HepG2 (cell line): ENCODE measurements around the gene MEPCE. TPM values are rescaled to one million over a fixed set of nuclear protein-coding genes. Genes with fewer than 3 reads are reported as not detected.
A peak's percentile ranks its signal among the peaks of the same experiment; 100 is the strongest.

ENCODE experiments used
- BRF2 ChIP-seq: sonication (generic); formaldehyde crosslinking; IDR thresholded peaks from 2 replicates; pipeline ENCODE4 v1.8.1; 2022; ENCODE audit warnings: mild to moderate bottlenecking, missing genetic modification reagents
- CREM ChIP-seq, 2 experiments: sonication (generic) in 1 of 2; formaldehyde crosslinking in 1 of 2; IDR thresholded peaks; 2 replicates each; pipeline versions ENCODE4 v1.4.0 to v1.6.1; 2016 to 2020; ENCODE audit warnings: antibody characterized with exemption in 1 of 2, mild to moderate bottlenecking in 1 of 2, missing genetic modification reagents in 1 of 2
- DMAP1 ChIP-seq: IDR thresholded peaks from 2 replicates; pipeline ENCODE4 v1.6.1; 2016
- FOXK1 ChIP-seq: sonication (generic); formaldehyde crosslinking; IDR thresholded peaks from 2 replicates; pipeline ENCODE4 v1.4.0; 2020; ENCODE audit warnings: low read depth, missing genetic modification reagents, borderline replicate concordance
- FOXK2 ChIP-seq: fragments of 450-650 bp; IDR thresholded peaks from 2 replicates; pipeline ENCODE4 v1.6.1; 2016
- GTF3A ChIP-seq: sonication (generic); formaldehyde crosslinking; conservative IDR thresholded peaks from 2 replicates; pipeline ENCODE4 v1.4.0; 2020; ENCODE audit warnings: mild to moderate bottlenecking, missing genetic modification reagents
- MAFG ChIP-seq: sonication (generic); formaldehyde crosslinking; IDR thresholded peaks from 2 replicates; pipeline ENCODE4 v1.5.1; 2020; ENCODE audit warnings: mild to moderate bottlenecking, missing genetic modification reagents
- MAFK ChIP-seq, 2 experiments: IDR thresholded peaks in 1 of 2; conservative IDR thresholded peaks in 1 of 2; 2 replicates each; pipeline ENCODE4 v1.6.1; 2011; ENCODE audit warnings: improper control_type of control experiment in 2 of 2, low read length in 2 of 2
- MBNL3 ChIP-seq: fragments of 250-450 bp; sonication (Bioruptor Pico); conservative IDR thresholded peaks from 2 replicates; pipeline ENCODE4 v1.8.0; 2022; ENCODE audit warnings: mild to moderate bottlenecking, inconsistent platforms
- MTA1 ChIP-seq: sonication (generic); formaldehyde crosslinking; IDR thresholded peaks from 2 replicates; pipeline ENCODE4 v1.4.0; 2020; ENCODE audit warnings: missing genetic modification reagents, mild to moderate bottlenecking, borderline replicate concordance
- NPAS2 ChIP-seq: sonication (generic); formaldehyde crosslinking; IDR thresholded peaks from 2 replicates; pipeline ENCODE4 v1.8.0; 2022; ENCODE audit warnings: mild to moderate bottlenecking, missing genetic modification reagents, borderline replicate concordance
- NR2F2 ChIP-seq: IDR thresholded peaks from 2 replicates; pipeline ENCODE4 v1.6.1; 2012; ENCODE audit warnings: low read depth, inconsistent platforms, borderline replicate concordance
- SAP130 ChIP-seq: IDR thresholded peaks from 2 replicates; pipeline ENCODE4 v1.6.1; 2016; ENCODE audit warnings: low read depth
- SIN3A ChIP-seq: IDR thresholded peaks from 2 replicates; pipeline ENCODE4 v1.6.1; 2011; ENCODE audit warnings: low read depth, mild to moderate bottlenecking, control low read depth, low read length, borderline replicate concordance
- SOX5 ChIP-seq: IDR thresholded peaks from 2 replicates; pipeline ENCODE4 v1.6.1; 2016; ENCODE audit warnings: borderline replicate concordance
- TFAP4 ChIP-seq: sonication (generic); IDR thresholded peaks from 2 replicates; pipeline ENCODE4 v1.6.1; 2016; ENCODE audit warnings: low read depth, borderline replicate concordance
- USF2 ChIP-seq, 2 experiments: sonication (generic) in 1 of 2; formaldehyde crosslinking in 1 of 2; IDR thresholded peaks; 2 replicates each; pipeline versions ENCODE4 v1.5.1 to v1.6.1; 2011 to 2020; ENCODE audit warnings: borderline replicate concordance in 1 of 2, low read depth in 1 of 2, low read length in 1 of 2, mild to moderate bottlenecking in 1 of 2, missing genetic modification reagents in 1 of 2, moderate library complexity in 1 of 2
- ZHX1 ChIP-seq: sonication (generic); formaldehyde crosslinking; IDR thresholded peaks from 2 replicates; pipeline ENCODE4 v1.8.1; 2022; ENCODE audit warnings: low read depth, mild to moderate bottlenecking, missing genetic modification reagents
- ZMYM3 ChIP-seq: sonication (generic); formaldehyde crosslinking; IDR thresholded peaks from 2 replicates; pipeline ENCODE4 v1.5.1; 2020; ENCODE audit warnings: mild to moderate bottlenecking, missing genetic modification reagents
- ZNF331 ChIP-seq: sonication (generic); formaldehyde crosslinking; IDR thresholded peaks from 2 replicates; pipeline ENCODE4 v1.4.0; 2020; ENCODE audit warnings: missing genetic modification reagents
- ZNF746 ChIP-seq: sonication (generic); formaldehyde crosslinking; IDR thresholded peaks from 2 replicates; pipeline ENCODE4 v1.8.0; 2022; ENCODE audit warnings: mild to moderate bottlenecking, missing genetic modification reagents
- polyA plus RNA-seq, 8 experiments: library from polyadenylated mRNA; depleted of rRNA in 3 of 8; stranded (reverse) in 7 of 8; unstranded in 1 of 8; fragments of >200 nt; fragmentation: Illumina TruSeq in 4 of 8; extraction: Trizol in 4 of 8; gene quantifications; 2 replicates each; pipeline versions ENCODE4 v1.2.1 to v1.2.3, GENCODE V29; 2011 to 2016; ENCODE audit warnings: low read depth in 4 of 8, missing spikeins in 1 of 8, mixed read lengths in 1 of 8; ENCODE audit not compliant: insufficient read depth in 1 of 8
- total RNA-seq, 5 experiments: library from RNA; depleted of rRNA; stranded (reverse); fragments of >200 nt; fragmentation: Illumina TruSeq; extraction: Trizol; gene quantifications; 2 replicates each; pipeline ENCODE4 v1.2.3, GENCODE V29; 2016; ENCODE audit warnings: low read depth in 1 of 5

MEPCE gene
- total and polyA plus RNA-seq, 2 of the 13 experiments (the other 11 are each of a cell fraction or from before 2014, with no cell fraction given), result 12.3 to 26.0 TPM

GRCh38 chr7:100444311-100445278 is 15.0 kb downstream of the MEPCE start (continued):
- TF ChIP-seq ZHX1 (CRISPR knock-in tag) (peak; percentile 35; the same call in 1 of the 2 replicates), SIN3A (peak; percentile 65; the same call in 1 of the 2 replicates), FOXK1 (peak; percentile 70; the same call in 1 of the 2 replicates), MAFG (CRISPR knock-in tag) (peak; percentile 74; the same call in 1 of the 2 replicates), GTF3A (CRISPR knock-in tag) (no peak), NR2F2 (peak; percentile 86), ZMYM3 (CRISPR knock-in tag) (0 out of 2 replicates have a peak, but pooled peaks have one; percentile 80), SAP130 (CRISPR knock-in tag) (peak; percentile 90), TFAP4 (peak; percentile 80; the same call in 1 of the 2 replicates), FOXK2 (peak; percentile 39; the same call in 1 of the 2 replicates), USF2 (IDR thresholded peaks at IDR 0.05; ENCODE audit: low read depth, low read length) (peak; percentile 68), USF2 (CRISPR knock-in tag; IDR thresholded peaks at IDR 0.05; ENCODE audit: borderline replicate concordance) (peak; percentile 85; the same call in 1 of the 2 replicates), SOX5 (CRISPR knock-in tag) (peak; percentile 100), DMAP1 (CRISPR knock-in tag) (peak; percentile 89), ZNF331 (peak; percentile 70; the same call in 1 of the 2 replicates), CREM (IDR thresholded peaks at IDR 0.05) (peak; percentile 71), CREM (CRISPR knock-in tag; IDR thresholded peaks at IDR 0.05) (no peak), ZNF746 (peak; percentile 99), MBNL3 (no peak), MAFK (conservative IDR thresholded peaks at IDR 0.05 in 1 of 2, IDR thresholded peaks at IDR 0.05 in 1 of 2; ENCODE audit: low read length in 2 of 2) (peak; percentile 24 to 51; a peak in 2 of 4 replicates), MTA1 (CRISPR knock-in tag) (peak; percentile 89; the same call in 1 of the 2 replicates), BRF2 (0 out of 2 replicates have a peak, but pooled peaks have one; percentile 38), NPAS2 (CRISPR knock-in tag) (no peak)
